GM12892 (cell line): ENCODE measurements around the gene UTP14A.

Experiments used
- POLR2A ChIP-seq: IDR thresholded peaks from 2 replicates; pipeline ENCODE4 v1.6.1; 2011; ENCODE audit warnings: low read depth, low read length, control low read depth
- TAF1 ChIP-seq: IDR thresholded peaks from 2 replicates; pipeline ENCODE4 v1.6.1; 2011; ENCODE audit warnings: low read depth, mild to moderate bottlenecking, control low read depth, low read length, borderline replicate concordance

GRCh38 chrX:129875669-129876068 lies 30.3 kb upstream of the UTP14A start:
- no peak for TF ChIP-seq POLR2A
- no peak for TF ChIP-seq TAF1
